ENCODE results near the gene PPM1N.

DNA sequence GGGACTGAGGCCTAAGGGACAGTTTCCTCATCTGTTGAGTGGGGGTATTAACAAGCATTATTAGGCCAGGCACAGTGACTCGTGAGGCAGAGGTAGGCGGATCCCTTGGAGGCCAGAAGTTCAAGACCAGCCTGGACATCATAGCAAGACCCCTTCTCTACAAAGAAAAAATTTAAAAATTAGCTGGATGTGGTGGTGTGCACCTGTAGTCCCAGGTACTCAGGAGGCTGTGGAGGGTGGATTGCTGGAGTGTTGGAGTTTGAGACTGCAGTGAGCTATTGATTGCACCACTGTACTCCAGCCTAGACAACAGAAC is 41.8 kb upstream of the PPM1N start:
- TF ChIP-seq, protein P1, sequence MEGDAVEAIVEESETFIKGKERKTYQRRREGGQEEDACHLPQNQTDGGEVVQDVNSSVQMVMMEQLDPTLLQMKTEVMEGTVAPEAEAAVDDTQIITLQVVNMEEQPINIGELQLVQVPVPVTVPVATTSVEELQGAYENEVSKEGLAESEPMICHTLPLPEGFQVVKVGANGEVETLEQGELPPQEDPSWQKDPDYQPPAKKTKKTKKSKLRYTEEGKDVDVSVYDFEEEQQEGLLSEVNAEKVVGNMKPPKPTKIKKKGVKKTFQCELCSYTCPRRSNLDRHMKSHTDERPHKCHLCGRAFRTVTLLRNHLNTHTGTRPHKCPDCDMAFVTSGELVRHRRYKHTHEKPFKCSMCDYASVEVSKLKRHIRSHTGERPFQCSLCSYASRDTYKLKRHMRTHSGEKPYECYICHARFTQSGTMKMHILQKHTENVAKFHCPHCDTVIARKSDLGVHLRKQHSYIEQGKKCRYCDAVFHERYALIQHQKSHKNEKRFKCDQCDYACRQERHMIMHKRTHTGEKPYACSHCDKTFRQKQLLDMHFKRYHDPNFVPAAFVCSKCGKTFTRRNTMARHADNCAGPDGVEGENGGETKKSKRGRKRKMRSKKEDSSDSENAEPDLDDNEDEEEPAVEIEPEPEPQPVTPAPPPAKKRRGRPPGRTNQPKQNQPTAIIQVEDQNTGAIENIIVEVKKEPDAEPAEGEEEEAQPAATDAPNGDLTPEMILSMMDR (IDR thresholded peaks at IDR 0.05): no peak
- TF ChIP-seq POLR2A (IDR thresholded peaks at IDR 0.05): no peak
